A549 (cell line): ENCODE data around the gene VIL1. TPM values are rescaled to one million over a fixed set of nuclear protein-coding genes. Genes with fewer than 3 reads are reported as not detected.

Experiments
- ATAC-seq, 2 experiments: fragments of 200-7000 bp in 1 of 2; fragments of >200 bp in 1 of 2; cut with Nextera tagmentation in 1 of 2; cut with Tn5 transposase in 1 of 2; 3 replicates each; pipeline versions ENCODE4 v1.8.0 to v1.9.1; 2018 to 2020; ENCODE audit warnings: mild to moderate bottlenecking in 1 of 2, moderate library complexity in 1 of 2
- CTCF ChIA-PET: fragments of 300-600 bp; sonication (Branson Sonifier 250); formaldehyde crosslinking; extraction: SDS; loops from one replicate; lab custom pipeline; 2021; ENCODE audit warnings: antibody characterized with exemption, inconsistent platforms; lab: Yijun Ruan, JAX
- POLR2A ChIA-PET: fragments of 350-600 bp; formaldehyde crosslinking; extraction: SDS; loops from one replicate; lab custom pipeline; 2021; ENCODE audit warnings: antibody characterized with exemption, inconsistent platforms; lab: Yijun Ruan, JAX
- DNase-seq, 2 experiments: peaks; one replicate each; pipeline versions ENCODE4 v3.0.0 to v3.0.0-alpha.2; 2011 to 2016; ENCODE audit warnings: low read depth in 1 of 2, low spot score in 1 of 2
- FAIRE-seq: peaks from 2 replicates; lab custom pipeline; 2011; peaks lifted over from hg19 to GRCh38; lab: Jason Lieb, UNC
- H3K27ac ChIP-seq, 2 experiments: fragments of >200 bp; sonication (Bioruptor Twin); formaldehyde crosslinking; 3 replicates each; pipeline ENCODE4 v1.5.1; 2016 to 2017
- H3K4me1 ChIP-seq: fragments of >200 bp; sonication (Bioruptor Twin); formaldehyde crosslinking; 3 replicates; pipeline ENCODE4 v1.6.1; 2016
- H3K4me2 ChIP-seq: fragments of >200 bp; sonication (Bioruptor Twin); formaldehyde crosslinking; 3 replicates; pipeline ENCODE4 v1.6.1; 2016
- H3K4me3 ChIP-seq: fragments of >200 bp; sonication (Bioruptor Twin); formaldehyde crosslinking; 3 replicates; pipeline ENCODE4 v1.5.1; 2016
- H3K9me3 ChIP-seq: fragments of >200 bp; sonication (Bioruptor Twin); formaldehyde crosslinking; 3 replicates; pipeline ENCODE4 v1.6.1; 2016
- ATOH8 ChIP-seq: fragments of 250-450 bp; sonication (Bioruptor Pico); IDR thresholded peaks from 2 replicates; pipeline ENCODE4 v1.5.0; 2020; ENCODE audit warnings: low read depth, mild to moderate bottlenecking, moderate library complexity
- CBX8 ChIP-seq: fragments of 200-600 bp; sonication (generic); IDR thresholded peaks from 2 replicates; pipeline ENCODE4 v1.6.1; 2016
- CEBPB ChIP-seq, 2 experiments: fragments of >200 bp in 1 of 2; sonication (Bioruptor Twin) in 1 of 2; formaldehyde crosslinking in 1 of 2; IDR thresholded peaks; 2 replicates each; pipeline ENCODE4 v1.6.1; 2012 to 2016
- EHF ChIP-seq: fragments of 250-450 bp; sonication (Bioruptor Pico); IDR thresholded peaks from 2 replicates; pipeline ENCODE4 v1.5.0; 2020; ENCODE audit warnings: mild to moderate bottlenecking
- ELK1 ChIP-seq: fragments of 150-350 bp; IDR thresholded peaks from 2 replicates; pipeline ENCODE4 v1.6.1; 2014; ENCODE audit warnings: low read depth, mild to moderate bottlenecking, low read length
- EP300 ChIP-seq, 2 experiments: fragments of >200 bp; sonication (Bioruptor Twin); formaldehyde crosslinking; IDR thresholded peaks; 2 replicates in 1 of 2; 3 replicates in 1 of 2; pipeline ENCODE4 v1.6.1; 2016 to 2017
- FOSB ChIP-seq: fragments of 250-450 bp; sonication (Bioruptor Pico); IDR thresholded peaks from 2 replicates; pipeline ENCODE4 v1.5.0; 2020; ENCODE audit warnings: mild to moderate bottlenecking, moderate library complexity
- FOSL2 ChIP-seq, 2 experiments: fragments of 450-650 bp in 1 of 2; fragments of >200 bp in 1 of 2; sonication (Bioruptor Twin) in 1 of 2; formaldehyde crosslinking; IDR thresholded peaks; 2 replicates each; pipeline versions ENCODE4 v1.5.0 to v1.6.1; 2016 to 2020; ENCODE audit warnings: mild to moderate bottlenecking in 1 of 2, moderate library complexity in 1 of 2
- FOXS1 ChIP-seq: fragments of 250-450 bp; sonication (Bioruptor Pico); IDR thresholded peaks from 2 replicates; pipeline ENCODE4 v1.5.0; 2020; ENCODE audit warnings: mild to moderate bottlenecking, moderate library complexity
- GATA3 ChIP-seq: IDR thresholded peaks from 2 replicates; pipeline ENCODE4 v1.6.1; 2012; ENCODE audit warnings: borderline replicate concordance
- HDAC2 ChIP-seq: fragments of 200-600 bp; sonication (generic); IDR thresholded peaks from 2 replicates; pipeline ENCODE4 v1.6.1; 2016
- HMGXB4 ChIP-seq: fragments of 250-450 bp; sonication (Bioruptor Pico); IDR thresholded peaks from 2 replicates; pipeline ENCODE4 v1.5.0; 2021; ENCODE audit warnings: mild to moderate bottlenecking, moderate library complexity, borderline replicate concordance
- HOXA7 ChIP-seq: fragments of 250-450 bp; sonication (Bioruptor Pico); IDR thresholded peaks from 2 replicates; pipeline ENCODE4 v1.5.0; 2020; ENCODE audit warnings: mild to moderate bottlenecking, moderate library complexity
- HOXB13 ChIP-seq: fragments of 250-450 bp; sonication (Bioruptor Pico); IDR thresholded peaks from 2 replicates; pipeline ENCODE4 v1.5.0; 2020; ENCODE audit warnings: low read depth, mild to moderate bottlenecking, moderate library complexity
- HOXB5 ChIP-seq: fragments of 250-450 bp; sonication (Bioruptor Pico); IDR thresholded peaks from 2 replicates; pipeline ENCODE4 v1.5.0; 2020; ENCODE audit warnings: mild to moderate bottlenecking, moderate library complexity
- JUN ChIP-seq, 2 experiments: fragments of >200 bp; sonication (Bioruptor Twin); formaldehyde crosslinking; IDR thresholded peaks; 2 replicates in 1 of 2; 3 replicates in 1 of 2; pipeline ENCODE4 v1.6.1; 2016 to 2017
- KDM1A ChIP-seq: fragments of 200-600 bp; sonication (generic); IDR thresholded peaks from 2 replicates; pipeline ENCODE4 v1.6.1; 2016; ENCODE audit warnings: low read depth, mild to moderate bottlenecking
- MAX ChIP-seq: IDR thresholded peaks from 2 replicates; pipeline ENCODE4 v1.6.1; 2012
- MYC ChIP-seq: IDR thresholded peaks from 2 replicates; pipeline ENCODE4 v1.6.1; 2012; ENCODE audit warnings: mild to moderate bottlenecking, inconsistent platforms, low read length, improper control_type of control experiment, borderline replicate concordance
- NPAS2 ChIP-seq: fragments of 250-450 bp; sonication (Bioruptor Pico); IDR thresholded peaks from 2 replicates; pipeline ENCODE4 v1.8.0; 2022; ENCODE audit warnings: mild to moderate bottlenecking, moderate library complexity, borderline replicate concordance
- NR3C1 ChIP-seq: fragments of >200 bp; sonication (Bioruptor Twin); formaldehyde crosslinking; IDR thresholded peaks from 3 replicates; pipeline ENCODE4 v1.6.1; 2017
- PBX3 ChIP-seq: IDR thresholded peaks from 2 replicates; pipeline ENCODE4 v1.6.1; 2012
- POLR2AphosphoS2 ChIP-seq: conservative IDR thresholded peaks from 2 replicates; pipeline ENCODE4 v1.6.1; 2012; ENCODE audit warnings: low read length, improper control_type of control experiment, inconsistent platforms
- RAD21 ChIP-seq, 2 experiments: fragments of >200 bp in 1 of 2; sonication (Bioruptor Twin) in 1 of 2; formaldehyde crosslinking in 1 of 2; IDR thresholded peaks in 1 of 2; conservative IDR thresholded peaks in 1 of 2; 2 replicates in 1 of 2; 3 replicates in 1 of 2; pipeline ENCODE4 v1.6.1; 2012 to 2018; ENCODE audit warnings: inconsistent platforms in 1 of 2
- RARB ChIP-seq: fragments of 250-450 bp; sonication (Bioruptor Pico); IDR thresholded peaks from 2 replicates; pipeline ENCODE4 v1.8.0; 2021; ENCODE audit warnings: mild to moderate bottlenecking, moderate library complexity
- RCOR1 ChIP-seq: fragments of 150-350 bp; IDR thresholded peaks from 2 replicates; pipeline ENCODE4 v1.6.1; 2014; ENCODE audit warnings: antibody characterized with exemption, low read length, low read depth
- REST ChIP-seq: fragments of 200-600 bp; sonication (generic); IDR thresholded peaks from 2 replicates; pipeline ENCODE4 v1.6.1; 2016; ENCODE audit warnings: antibody characterized with exemption, mild to moderate bottlenecking, moderate library complexity
- RNF2 ChIP-seq: fragments of 200-600 bp; sonication (generic); IDR thresholded peaks from 2 replicates; pipeline ENCODE4 v1.6.1; 2016; ENCODE audit warnings: low read depth, mild to moderate bottlenecking, antibody characterized with exemption, moderate library complexity, borderline replicate concordance
- USF2 ChIP-seq: fragments of 450-650 bp; IDR thresholded peaks from 2 replicates; pipeline ENCODE4 v1.6.1; 2014; ENCODE audit warnings: antibody characterized with exemption
- ZC3H11A ChIP-seq: fragments of 450-650 bp; IDR thresholded peaks from 2 replicates; pipeline ENCODE4 v1.6.1; 2014; ENCODE audit warnings: antibody characterized with exemption, mild to moderate bottlenecking
- ZNF302 ChIP-seq: fragments of 250-450 bp; sonication (Bioruptor Pico); IDR thresholded peaks from 2 replicates; pipeline ENCODE4 v1.9.0; 2021; ENCODE audit warnings: inconsistent platforms, mild to moderate bottlenecking, moderate library complexity
- WGBS: methylation state at CpG from one replicate; pipeline ENCODE4 v1.1.6; 2017; ENCODE audit errors: missing lambda C conversion rate; 5-methylcytosine and 5-hydroxymethylcytosine counted together
- polyA plus RNA-seq, 4 experiments: library from polyadenylated mRNA; depleted of rRNA in 3 of 4; stranded (reverse); fragments of >200 nt; fragmentation: RNase III in 1 of 4; extraction: RNeasy Plus Mini Kit Qiagen cat#74134 plus additional on column Dnase treatment in 1 of 4; gene quantifications; 2 replicates in 3 of 4; 3 replicates in 1 of 4; pipeline ENCODE4 v1.2.3, GENCODE V29; 2011 to 2017

Gene VIL1
- polyA plus RNA-seq, 2 of the 4 experiments (the other 2 are of a cell fraction), result 1.9 to 2.3 TPM

- ATAC-seq (no peak), DNase-seq (no peak), FAIRE-seq (no peak)
- TF ChIP-seq USF2, result no peak
- TF ChIP-seq RCOR1, result no peak
- TF ChIP-seq ZC3H11A, result no peak
- TF ChIP-seq HOXB13, result no peak
- TF ChIP-seq ZNF302 (CRISPR knock-in tag), result no peak
- no peak for TF ChIP-seq ELK1
- TF ChIP-seq POLR2AphosphoS2, result no peak
- no peak for TF ChIP-seq NR3C1
- TF ChIP-seq HMGXB4, result no peak
- TF ChIP-seq RARB (CRISPR knock-in tag), result no peak
- TF ChIP-seq RAD21 (conservative IDR thresholded peaks at IDR 0.05 in 1 of 2, IDR thresholded peaks at IDR 0.05 in 1 of 2), result no peak
- TF ChIP-seq HOXB5, result no peak
- no peak for TF ChIP-seq GATA3
- no peak for TF ChIP-seq JUN (IDR thresholded peaks at IDR 0.05)
- TF ChIP-seq CBX8, result no peak
- TF ChIP-seq CEBPB (IDR thresholded peaks at IDR 0.05), result no peak
- TF ChIP-seq MYC, result no peak
- no peak for TF ChIP-seq RNF2
- no peak for TF ChIP-seq EHF
- TF ChIP-seq HDAC2, result no peak
- ChIA-PET POLR2A (no interaction called here), CTCF (interaction anchor here (0.9 to 1.6 kb wide), 2 partner anchors 9 to 36 kb away, joined by 3 to 11 read pairs; no protein-coding TSS in a partner anchor)
- Histone ChIP-seq H3K27ac (no peak overlapping the region), H3K4me3 (no peak overlapping the region), H3K9me3 (no peaks in the 10 kb centered on the region), H3K4me2 (no peak overlapping the region), H3K4me1 (no peaks in the 10 kb centered on the region)
- 87% methylated on average over 11 of the region's 11 CpGs for WGBS
Measured at GRCh38 chr2:218430721-218431120, 11.8 kb downstream of the VIL1 start.

- no peak for DNase-seq
- ChIA-PET POLR2A (no interaction called here), CTCF (interaction anchor here (1.6 kb wide), 1 partner anchor 34 kb away, joined by 11 read pairs; no protein-coding TSS in a partner anchor)
- H3K4me3 ChIP-seq, result no peak overlapping the region
- ATAC-seq, result no peak
- no peak for FAIRE-seq
- H3K4me2 ChIP-seq, result no peak overlapping the region
- no peaks in the 10 kb centered on the region for H3K4me1 ChIP-seq
- no peak overlapping the region for H3K27ac ChIP-seq
- WGBS, result 73% methylated on average over 10 of the region's 10 CpGs
- H3K9me3 ChIP-seq, result no peaks in the 10 kb centered on the region
- TF ChIP-seq FOXS1 (CRISPR knock-in tag), result no peak
- TF ChIP-seq HOXA7 (CRISPR knock-in tag), result no peak
- no peak for TF ChIP-seq FOSL2 (IDR thresholded peaks at IDR 0.05)
- TF ChIP-seq FOSL2 (CRISPR knock-in tag; IDR thresholded peaks at IDR 0.05), result no peak
- no peak for TF ChIP-seq KDM1A
- no peak for TF ChIP-seq ZC3H11A
- no peak for TF ChIP-seq FOSB (CRISPR knock-in tag)
- no peak for TF ChIP-seq PBX3
- TF ChIP-seq REST, result no peak
- TF ChIP-seq NPAS2 (CRISPR knock-in tag), result no peak
- TF ChIP-seq ATOH8 (CRISPR knock-in tag), result no peak
- TF ChIP-seq MAX, result no peak
- TF ChIP-seq GATA3, result no peak
- TF ChIP-seq EP300 (IDR thresholded peaks at IDR 0.05), result no peak
Measured at GRCh38 chr2:218431878-218432277, 13.0 kb downstream of the VIL1 start.
